ENCODE data around the gene C20orf96.
"Not testable (repeated sequence)": the region's sequence is repeated elsewhere in the genome, so short reads cannot be mapped to it uniquely, and the experiment has no call there.

C20orf96 gene

GRCh38 chr20:237489-237888 lies 53.1 kb downstream of the C20orf96 start:
- DNase-seq (ENCODE audit: low spot score), result peak; percentile 51

- peak; percentile 15 for DNase-seq (ENCODE audit: low spot score)
These were observed 54.7 kb downstream of the C20orf96 start for GRCh38 chr20:235891-236290.

- DNase-seq (ENCODE audit: low spot score), result peak; percentile 22
These were observed 63.0 kb downstream of the C20orf96 start for GRCh38 chr20:227439-228105.

- DNase-seq (ENCODE audit: low spot score), result no peak
These were observed 63.6 kb downstream of the C20orf96 start, which contains the start of gene DEFB129 for GRCh38 chr20:226958-227357. Gene DEFB129, plus strand, starts transcription at chr20:227258. Its CDS starts 31 bp downstream, at chr20:227289.

- not testable (repeated sequence) for DNase-seq (ENCODE audit: low spot score)
These were observed 64.7 kb downstream of the C20orf96 start for GRCh38 chr20:225879-226278.

- DNase-seq (ENCODE audit: low spot score), result no peak
These were observed 69.2 kb downstream of the C20orf96 start for GRCh38 chr20:221258-221830.

All from globus pallidus (tissue), 1 donor.